ENCODE data around the gene TRIM52. TPM values are rescaled to one million over a fixed set of nuclear protein-coding genes. Genes with fewer than 3 reads are reported as not detected.

TRIM52 gene
- total RNA-seq, 1 experiment from 2014 or later, result 9.3 TPM

- Histone ChIP-seq H3K9me3 (ENCODE audit: control insufficient read depth, insufficient read depth, low read depth, low read length) (no peaks in the 10 kb centered on the region), H3K4me1 (ENCODE audit: control insufficient read depth, insufficient read depth, low read length) (peaks cover 18% of the 10 kb centered on the region), H3K4me3 (ENCODE audit: low read depth in 2 of 2, low read length in 2 of 2) (no peak overlapping the region), H3K36me3 (ENCODE audit: control insufficient read depth, insufficient read depth, low read length) (no peaks in the 10 kb centered on the region; the same call in 1 of the 2 replicates), H3K27me3 (ENCODE audit: control insufficient read depth, insufficient read depth, low read length) (no peaks in the 10 kb centered on the region), H3K27ac (ENCODE audit: low read length) (no peak overlapping the region)
- ATAC-seq (no peak), DNase-seq (ENCODE audit: low read depth, low spot score) (no peak)
- in situ Hi-C loops (cut with HindIII; ENCODE audit: low pct_unique_long_range_greater_than_20kb, low sequenced_read_pairs), result no loop called here
- ChIA-PET CTCF (no interaction called here), POLR2A (interaction anchor here (0.5 kb wide), 1 partner anchor 13 kb away, joined by 4 read pairs; no protein-coding TSS in a partner anchor)
- no peak for TF ChIP-seq CTCF (IDR thresholded peaks at IDR 0.05)
- no peak for TF ChIP-seq SIN3A (IDR thresholded peaks at IDR 0.05; ENCODE audit: borderline replicate concordance, insufficient read depth, low read depth, low read length)
- TF ChIP-seq REST (IDR thresholded peaks at IDR 0.05; ENCODE audit: insufficient read depth in 1 of 2, low read depth in 2 of 2, low read length in 1 of 2), result no peak
- TF ChIP-seq POLR2AphosphoS5 (IDR thresholded peaks at IDR 0.05; ENCODE audit: low read depth, low read length), result no peak
- no peak for TF ChIP-seq TCF7L2 (IDR thresholded peaks at IDR 0.05; ENCODE audit: low read depth, low read length)
- no TSS peak for BruUV-seq (replicated peaks)
- intact Hi-C loops (cut with micrococcal nuclease; ENCODE audit: unreplicated experiment), result loop anchor here (2.0 kb wide), 1 partner anchor 29 kb away; no protein-coding TSS in a partner anchor
Observed at GRCh38 chr5:181220178-181220515, 40.8 kb downstream of the TRIM52 start.

- intact Hi-C loops (cut with micrococcal nuclease; ENCODE audit: unreplicated experiment), result loop anchor here (2.0 kb wide), 1 partner anchor 29 kb away; no protein-coding TSS in a partner anchor
- ChIA-PET POLR2A (interaction anchor here (0.5 kb wide), 1 partner anchor 12 kb away, joined by 4 read pairs; no protein-coding TSS in a partner anchor), CTCF (no interaction called here)
Observed at GRCh38 chr5:181219262-181220177, 41.4 kb downstream of the TRIM52 start.

More at GRCh38 chr5:181219262-181220177, 41.4 kb downstream of the TRIM52 start:
- Histone ChIP-seq H3K36me3 (ENCODE audit: control insufficient read depth, insufficient read depth, low read length) (no peaks in the 10 kb centered on the region; the same call in 1 of the 2 replicates), H3K4me1 (ENCODE audit: control insufficient read depth, insufficient read depth, low read length) (peaks cover 11% of the 10 kb centered on the region), H3K27ac (ENCODE audit: low read length) (no peak overlapping the region), H3K4me3 (ENCODE audit: low read depth in 2 of 2, low read length in 2 of 2) (peak overlapping the region in 1 of 2 experiments; percentile 65; a peak in 1 of 4 replicates), H3K9me3 (ENCODE audit: control insufficient read depth, insufficient read depth, low read depth, low read length) (no peaks in the 10 kb centered on the region), H3K27me3 (ENCODE audit: control insufficient read depth, insufficient read depth, low read length) (no peaks in the 10 kb centered on the region)
- no peak for ATAC-seq
- in situ Hi-C loops (cut with HindIII; ENCODE audit: low pct_unique_long_range_greater_than_20kb, low sequenced_read_pairs), result no loop called here
- no TSS peak for BruUV-seq (replicated peaks)
- no peak for TF ChIP-seq CTCF (IDR thresholded peaks at IDR 0.05)
- no peak for TF ChIP-seq REST (IDR thresholded peaks at IDR 0.05; ENCODE audit: insufficient read depth in 1 of 2, low read depth in 2 of 2, low read length in 1 of 2)
- no peak for TF ChIP-seq TCF7L2 (IDR thresholded peaks at IDR 0.05; ENCODE audit: low read depth, low read length)
- TF ChIP-seq POLR2AphosphoS5 (IDR thresholded peaks at IDR 0.05; ENCODE audit: low read depth, low read length), result no peak
- no peak for TF ChIP-seq SIN3A (IDR thresholded peaks at IDR 0.05; ENCODE audit: borderline replicate concordance, insufficient read depth, low read depth, low read length)
- DNase-seq (ENCODE audit: low read depth, low spot score), result no peak
